ENCODE measurements around the gene PCK2.

The PCK2 gene

DNA sequence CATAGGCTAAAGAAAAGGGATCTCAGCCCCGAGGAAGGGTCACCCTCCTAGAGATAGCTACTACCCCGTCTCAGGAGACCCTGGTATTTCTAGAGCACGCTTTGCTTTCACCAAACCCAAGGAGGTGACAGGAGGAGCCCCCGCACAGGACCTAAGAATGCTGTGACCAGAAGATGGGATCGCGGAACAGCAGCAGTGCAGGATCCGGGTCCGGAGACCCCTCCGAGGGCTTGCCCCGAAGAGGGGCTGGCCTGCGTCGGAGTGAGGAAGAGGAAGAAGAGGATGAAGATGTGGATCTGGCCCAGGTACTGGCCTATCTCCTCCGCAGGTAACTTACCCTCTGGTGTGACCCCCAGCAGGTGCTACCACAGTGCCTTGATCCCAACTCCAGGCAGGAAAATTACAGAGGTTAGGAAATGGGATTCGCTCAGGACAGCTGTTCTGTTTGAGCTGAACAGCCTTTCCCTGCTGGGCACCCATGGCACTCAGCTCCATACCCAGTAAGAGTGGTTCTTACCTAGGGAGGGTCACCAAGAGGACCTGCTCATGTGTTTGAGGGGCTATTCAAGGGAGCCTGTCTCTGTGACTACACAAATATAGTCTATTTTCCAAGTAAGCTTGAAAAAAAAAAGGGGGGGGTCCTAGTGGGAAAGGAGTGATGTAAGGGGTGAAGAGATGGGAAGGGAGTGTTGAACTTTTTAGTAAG, 21.5 kb downstream of the PCK2 start:
- no peak for DNase-seq (ENCODE audit: low read depth in 2 of 2)

DNA sequence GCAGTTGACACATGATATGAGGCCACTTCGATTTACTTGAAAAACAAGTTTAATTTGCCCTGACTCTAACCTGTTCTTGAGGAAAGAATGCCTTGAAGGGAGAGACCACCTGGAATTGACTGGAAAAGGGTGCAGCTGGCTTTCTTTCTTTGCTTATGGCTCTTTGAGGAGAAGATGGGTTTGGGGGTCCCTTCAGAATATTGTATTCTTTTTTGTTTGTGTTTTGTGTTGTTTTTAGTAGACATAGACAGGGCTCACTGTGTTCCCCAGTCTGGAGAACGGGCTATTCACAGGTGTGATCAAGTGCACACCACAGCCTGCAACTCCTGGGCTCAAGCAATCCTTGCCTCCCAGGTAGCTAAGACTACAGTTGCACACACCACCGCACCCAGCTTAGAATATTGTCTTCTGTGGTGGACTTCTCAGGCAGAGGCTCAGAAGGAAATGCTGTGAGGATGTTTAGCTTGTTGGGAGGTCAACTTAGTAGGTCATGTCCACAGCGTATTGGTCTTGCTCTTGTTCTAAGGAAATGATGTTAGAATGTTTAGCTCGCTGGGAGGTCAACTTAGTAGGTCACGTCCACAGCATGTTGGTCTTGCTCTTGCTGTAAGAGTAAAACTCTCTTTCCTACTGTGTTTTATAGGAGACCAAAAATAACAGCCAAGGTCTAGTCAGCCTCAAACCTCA, 22.2 kb downstream of the PCK2 start:
- DNase-seq (ENCODE audit: low read depth in 2 of 2): no peak

DNA sequence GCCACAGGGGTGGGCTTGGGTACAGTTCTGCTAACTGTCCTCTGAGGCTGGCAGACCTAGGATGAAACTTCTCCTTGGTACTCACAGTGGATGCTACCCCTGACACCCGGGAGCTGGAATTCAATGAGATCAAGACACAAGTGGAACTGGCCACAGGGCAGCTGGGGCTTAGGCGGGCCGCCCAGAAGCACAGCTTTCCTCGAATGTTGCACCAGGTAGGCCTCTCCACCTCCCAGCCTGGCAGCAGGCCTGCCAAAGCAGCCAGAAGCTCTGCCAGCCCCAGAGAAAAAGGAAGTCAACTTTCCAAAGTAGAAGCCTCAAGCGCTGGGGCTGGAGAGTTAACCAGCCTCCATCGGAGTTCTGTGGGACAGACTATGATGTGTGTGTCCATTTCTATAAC, 23.1 kb downstream of the PCK2 start:
- no peak for DNase-seq (ENCODE audit: low read depth in 2 of 2)

DNA sequence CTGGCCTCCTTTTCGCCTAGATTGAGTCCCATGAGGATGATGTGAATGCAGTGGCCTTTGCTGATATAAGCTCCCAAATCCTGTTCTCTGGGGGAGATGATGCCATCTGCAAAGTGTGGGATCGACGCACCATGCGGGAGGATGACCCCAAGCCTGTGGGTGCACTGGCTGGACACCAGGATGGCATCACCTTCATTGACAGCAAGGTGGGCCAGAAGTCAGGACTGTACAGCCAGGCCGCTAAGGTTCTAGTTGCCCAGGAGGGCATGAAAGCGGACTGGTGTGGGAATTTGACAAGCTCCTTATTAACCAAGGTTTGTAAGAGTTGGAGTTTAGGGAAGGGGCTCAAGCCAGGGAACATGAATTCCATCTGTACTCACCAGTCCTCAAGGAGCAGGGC, 25.6 kb downstream of the PCK2 start:
- DNase-seq (ENCODE audit: low read depth in 2 of 2): no peak

DNA sequence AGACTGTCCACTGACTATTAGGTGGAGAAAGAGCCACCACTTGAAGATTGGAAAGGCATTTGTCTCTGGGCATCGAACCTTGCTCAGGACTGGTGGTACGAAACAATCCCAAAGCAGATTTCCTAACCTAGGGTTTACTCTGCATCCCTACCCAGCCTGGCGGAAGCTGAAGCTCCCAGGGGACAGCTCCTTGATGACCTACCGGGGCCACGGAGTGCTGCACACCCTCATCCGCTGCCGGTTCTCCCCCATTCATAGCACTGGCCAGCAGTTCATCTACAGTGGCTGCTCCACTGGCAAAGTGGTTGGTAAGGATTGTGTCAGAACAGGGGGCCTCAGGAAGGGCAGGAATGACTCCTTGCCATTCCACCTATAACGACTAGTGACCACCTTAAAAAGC, 27.1 kb downstream of the PCK2 start:
- no peak for DNase-seq (ENCODE audit: low read depth in 2 of 2)

DNA sequence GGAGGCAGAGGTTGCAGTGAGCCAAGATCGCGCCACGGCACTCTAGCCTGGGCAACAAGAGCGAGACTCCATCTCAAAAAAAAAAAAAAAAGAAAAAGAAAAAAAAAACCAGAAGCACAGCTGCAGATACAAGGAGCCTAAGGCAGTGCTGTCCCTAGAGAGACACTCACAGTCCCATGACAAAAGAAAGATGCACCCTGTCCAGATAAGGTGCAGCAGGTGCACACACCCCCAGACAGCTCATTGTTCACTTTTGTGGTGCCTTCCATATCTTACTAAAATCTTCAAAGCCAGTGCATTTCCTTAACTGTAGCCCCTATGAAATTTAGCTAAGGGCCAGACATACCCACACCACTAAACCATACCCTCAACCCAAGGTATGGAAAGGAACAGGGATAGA, 28.3 kb downstream of the PCK2 start:
- no peak for DNase-seq (ENCODE audit: low read depth in 2 of 2)

DNA sequence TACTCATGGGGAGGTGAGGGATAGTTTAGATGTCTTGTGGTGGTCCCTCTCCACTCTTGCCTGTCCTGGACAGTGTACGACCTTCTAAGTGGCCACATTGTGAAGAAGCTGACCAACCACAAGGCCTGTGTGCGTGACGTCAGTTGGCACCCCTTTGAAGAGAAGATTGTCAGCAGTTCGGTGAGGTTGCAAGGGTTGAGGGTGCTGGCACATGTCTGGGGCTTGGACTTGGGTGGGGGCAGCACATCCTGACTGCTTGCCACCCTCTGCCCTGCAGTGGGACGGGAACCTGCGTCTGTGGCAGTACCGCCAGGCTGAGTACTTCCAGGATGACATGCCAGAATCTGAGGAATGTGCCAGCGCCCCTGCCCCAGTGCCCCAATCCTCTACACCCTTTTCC, 28.8 kb downstream of the PCK2 start:
- DNase-seq (ENCODE audit: low read depth in 2 of 2): no peak

DNA sequence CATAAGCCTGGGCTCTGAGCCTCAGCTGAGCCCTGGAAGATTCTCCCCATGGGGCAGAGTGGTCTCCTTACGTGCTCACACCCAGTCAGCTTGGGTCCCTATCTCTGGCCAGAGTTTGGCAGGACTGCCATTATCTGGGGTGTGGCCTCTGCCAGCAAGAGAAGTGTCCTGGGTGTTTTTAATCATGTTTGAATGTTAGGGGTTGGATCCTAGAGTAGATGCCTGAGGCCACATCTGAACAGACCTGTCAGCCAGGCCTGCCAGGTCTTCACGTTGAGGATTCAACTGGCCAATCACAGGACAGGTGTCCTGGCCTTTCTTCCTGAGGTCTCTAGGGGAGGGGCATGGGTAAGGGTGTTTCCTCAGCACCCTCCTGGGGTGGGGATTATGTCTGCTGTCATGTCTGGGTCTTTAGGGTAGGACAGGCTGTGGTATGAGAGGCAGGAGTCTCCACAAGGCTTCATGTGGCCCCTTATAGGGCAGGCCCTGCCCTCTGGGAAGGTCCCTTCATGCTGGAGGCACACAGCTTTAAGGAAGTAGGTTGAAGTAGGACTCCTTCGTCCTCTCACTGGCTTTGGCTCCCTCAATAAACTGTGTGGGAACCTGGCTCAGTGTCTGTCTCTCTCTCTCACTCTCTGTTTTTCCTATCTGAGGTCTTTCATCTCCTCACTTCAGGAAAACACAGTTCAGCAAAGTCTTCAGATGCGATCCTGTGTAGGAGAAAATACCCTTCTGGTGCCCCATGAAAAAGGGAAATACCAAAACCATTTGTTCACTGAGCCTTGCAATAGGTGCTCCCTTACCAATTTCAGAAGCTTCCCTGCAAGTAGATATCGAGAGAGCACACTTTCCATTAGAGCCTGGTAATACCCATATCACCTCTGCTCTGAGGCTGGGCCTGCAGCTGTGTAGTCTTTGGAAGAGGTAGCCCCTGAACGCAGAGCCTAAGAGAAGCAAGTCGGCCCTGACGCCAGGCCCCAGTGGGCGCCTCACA, 29.6 kb downstream of the PCK2 start:
- no peak for DNase-seq (ENCODE audit: low read depth in 2 of 2)

DNA sequence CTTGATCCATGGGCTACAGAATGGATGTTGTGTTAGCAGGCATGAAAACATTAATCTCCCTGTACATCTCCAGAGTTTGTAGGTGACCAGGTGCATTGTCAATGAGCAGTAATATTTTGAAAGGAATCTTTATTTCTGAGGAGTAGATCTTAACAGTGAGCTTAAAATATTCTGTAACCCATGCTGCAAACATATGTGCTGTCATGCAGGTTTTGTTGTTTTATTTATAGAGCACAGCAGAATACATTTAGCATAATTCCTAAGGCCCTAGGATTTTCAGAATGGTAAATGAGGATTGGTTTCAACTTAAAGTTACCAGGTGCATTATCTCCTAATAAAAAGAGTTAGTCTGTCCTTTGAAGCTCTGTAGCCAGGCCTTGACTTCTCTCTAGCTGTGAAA, 32.8 kb downstream of the PCK2 start:
- DNase-seq (ENCODE audit: low read depth in 2 of 2): no peak

DNA sequence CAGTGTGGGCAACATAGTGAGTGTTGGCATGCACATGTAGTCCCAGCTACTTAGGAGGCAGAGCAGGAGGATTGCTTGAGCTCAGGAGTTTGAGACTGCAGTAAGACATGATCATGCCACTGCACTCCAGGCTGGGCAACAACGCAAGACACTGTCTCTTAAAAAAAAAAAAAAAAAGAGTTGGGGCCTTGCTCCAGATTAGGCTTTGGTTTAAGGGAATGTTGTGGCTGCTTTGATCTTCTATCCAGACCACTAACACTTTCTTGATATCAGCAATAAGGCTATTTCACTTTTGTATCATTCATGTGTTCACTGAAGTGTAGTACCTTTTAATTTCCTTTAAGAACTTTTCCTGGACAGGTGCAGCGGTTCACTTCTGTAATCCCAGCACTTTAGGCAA, 33.6 kb downstream of the PCK2 start:
- no peak for DNase-seq (ENCODE audit: low read depth in 2 of 2)

DNA sequence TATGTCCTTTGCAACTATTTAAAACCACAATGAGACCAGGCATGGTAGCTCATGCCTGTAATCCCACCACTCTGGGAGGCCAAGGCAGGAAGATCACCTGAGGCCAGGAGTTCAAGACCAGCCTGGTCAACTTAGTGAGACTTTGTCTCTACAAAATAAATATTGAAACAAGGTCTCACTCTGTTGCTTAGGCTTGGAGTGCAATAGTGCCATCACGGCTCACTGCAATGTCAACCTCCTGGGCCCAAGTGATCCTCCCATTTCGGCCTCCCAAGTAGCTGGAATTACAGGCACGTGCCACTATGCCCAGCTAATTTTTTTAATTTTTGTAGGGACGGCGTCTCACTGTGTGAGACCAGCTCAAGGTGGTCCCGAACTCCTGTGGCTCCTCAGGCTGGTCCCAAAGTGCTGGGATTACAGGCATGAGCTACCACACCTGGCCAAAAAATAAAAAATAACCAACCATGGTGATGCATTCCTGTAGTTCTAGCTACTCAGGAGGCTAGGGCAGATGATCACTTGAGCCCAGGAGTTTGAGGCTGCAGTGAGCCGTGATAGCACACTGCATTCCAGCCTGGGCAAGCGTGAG, 35.4 kb downstream of the PCK2 start:
- no peak for DNase-seq (ENCODE audit: low read depth in 2 of 2)

DNA sequence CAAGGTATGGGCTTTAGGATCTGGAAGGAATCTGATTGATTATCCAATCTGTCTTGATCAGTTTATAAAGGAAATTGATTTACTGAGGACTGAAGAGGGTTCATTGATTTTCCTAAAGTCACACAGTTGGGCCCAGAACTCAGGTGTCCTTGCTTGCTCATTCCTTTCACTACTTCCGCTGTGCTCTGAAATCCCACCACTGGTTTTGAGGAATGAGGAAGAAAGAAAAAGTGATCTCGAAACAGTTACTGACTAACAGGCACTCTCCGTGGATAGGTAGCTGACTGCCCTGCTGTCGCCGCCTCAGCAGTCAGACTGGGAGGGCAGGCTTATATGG, 36.2 kb downstream of the PCK2 start, which contains the start of gene FITM1:
TSS of gene FITM1 (plus strand) at position 280 of the 337 bp plus-strand sequence. CDS start 905 bp downstream, outside the sequence.
- DNase-seq (ENCODE audit: low read depth in 2 of 2): no peak

DNA sequence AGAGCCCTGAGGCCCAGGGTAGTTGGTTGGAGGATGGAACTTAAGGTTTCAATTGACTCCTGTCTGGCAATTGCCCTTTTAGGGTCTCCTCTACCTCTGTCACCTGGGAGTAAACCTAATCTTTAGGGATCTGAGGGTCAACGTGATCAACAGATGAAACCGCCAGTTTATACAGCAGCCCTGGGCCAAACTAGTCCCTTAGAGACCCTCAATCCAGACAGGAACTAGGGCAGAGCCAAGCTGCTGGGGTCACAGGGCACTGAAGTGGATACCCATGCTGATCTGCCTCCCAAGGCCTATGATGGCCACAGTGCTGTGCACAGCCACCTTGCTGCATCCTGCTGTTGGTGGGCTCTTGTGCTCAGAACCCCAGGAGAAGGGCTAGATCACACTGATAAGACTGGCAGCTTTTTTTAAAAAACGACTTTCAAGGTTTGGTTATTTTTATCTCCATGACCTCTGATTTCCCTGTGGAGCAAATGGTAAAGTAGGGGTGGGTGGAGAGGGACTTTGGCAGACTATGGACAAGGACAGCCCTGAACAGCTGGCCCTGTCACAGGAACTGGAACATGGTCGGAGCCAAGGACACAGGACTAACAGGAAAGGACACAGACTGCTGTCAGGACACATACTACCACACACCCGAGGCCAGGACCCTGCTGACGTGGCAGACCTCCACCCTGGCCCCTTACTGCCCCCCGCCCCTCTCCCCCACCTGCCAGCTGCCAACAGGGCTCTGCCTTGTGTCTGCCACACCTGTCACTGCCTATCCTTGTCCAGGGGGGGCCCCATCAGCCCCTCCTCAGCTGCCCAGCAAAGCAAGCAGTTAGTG, 36.8 kb downstream of the PCK2 start:
- no peak for DNase-seq (ENCODE audit: low read depth in 2 of 2)

DNA sequence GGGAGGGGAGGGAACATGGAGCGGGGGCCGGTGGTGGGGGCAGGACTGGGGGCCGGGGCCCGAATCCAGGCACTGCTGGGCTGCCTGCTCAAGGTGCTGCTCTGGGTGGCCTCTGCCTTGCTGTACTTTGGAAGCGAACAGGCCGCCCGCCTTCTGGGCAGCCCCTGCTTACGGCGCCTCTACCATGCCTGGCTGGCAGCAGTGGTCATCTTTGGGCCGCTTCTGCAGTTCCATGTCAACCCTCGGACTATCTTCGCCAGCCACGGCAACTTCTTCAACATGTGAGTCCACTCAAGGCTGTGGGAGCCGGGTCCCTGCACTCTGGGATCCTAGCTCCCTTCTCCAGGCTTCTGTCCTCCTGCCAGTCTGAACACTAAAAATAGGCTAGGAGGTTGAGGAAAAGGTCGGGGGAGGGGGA, 37.4 kb downstream of the PCK2 start:
- DNase-seq (ENCODE audit: low read depth in 2 of 2): no peak

DNA sequence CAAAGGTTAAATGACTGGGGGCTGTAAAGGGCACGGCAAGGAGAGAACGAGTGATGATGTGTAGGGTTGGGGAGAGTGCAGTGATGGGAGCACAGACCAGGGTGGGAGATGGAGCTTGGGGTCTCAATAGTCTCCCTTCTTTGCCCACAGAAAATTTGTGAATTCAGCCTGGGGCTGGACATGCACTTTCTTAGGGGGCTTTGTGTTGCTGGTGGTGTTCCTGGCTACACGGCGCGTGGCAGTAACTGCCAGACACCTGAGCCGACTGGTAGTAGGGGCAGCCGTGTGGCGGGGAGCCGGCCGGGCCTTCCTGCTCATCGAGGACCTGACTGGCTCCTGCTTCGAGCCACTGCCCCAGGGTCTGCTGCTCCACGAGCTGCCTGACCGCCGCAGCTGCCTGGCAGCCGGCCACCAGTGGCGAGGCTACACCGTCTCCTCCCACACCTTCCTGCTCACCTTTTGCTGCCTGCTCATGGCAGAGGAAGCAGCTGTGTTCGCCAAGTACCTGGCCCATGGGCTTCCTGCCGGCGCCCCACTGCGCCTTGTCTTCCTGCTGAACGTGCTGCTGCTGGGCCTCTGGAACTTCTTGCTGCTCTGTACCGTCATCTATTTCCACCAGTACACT, 38.1 kb downstream of the PCK2 start:
- no peak for DNase-seq (ENCODE audit: low read depth in 2 of 2)

DNA sequence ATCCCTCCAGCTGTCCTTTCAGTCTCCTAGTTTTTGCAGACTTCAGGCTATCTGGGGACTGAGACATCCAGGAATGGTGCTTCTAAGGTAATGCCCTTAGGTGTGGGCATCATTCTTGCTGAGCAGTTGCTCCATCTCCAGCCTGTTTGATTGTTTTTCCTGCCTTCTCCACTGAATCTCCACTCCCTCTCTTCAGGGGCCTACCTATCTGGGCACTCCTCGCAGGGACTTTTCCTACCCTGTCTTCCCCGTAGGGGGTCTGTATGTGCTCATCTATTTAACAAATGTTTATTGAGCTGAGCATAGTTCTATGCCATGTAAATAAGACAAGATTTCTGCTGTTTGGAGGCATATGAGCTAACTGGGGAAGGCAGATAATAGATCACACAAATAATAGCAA, 38.9 kb downstream of the PCK2 start:
- no peak for DNase-seq (ENCODE audit: low read depth in 2 of 2)

DNA sequence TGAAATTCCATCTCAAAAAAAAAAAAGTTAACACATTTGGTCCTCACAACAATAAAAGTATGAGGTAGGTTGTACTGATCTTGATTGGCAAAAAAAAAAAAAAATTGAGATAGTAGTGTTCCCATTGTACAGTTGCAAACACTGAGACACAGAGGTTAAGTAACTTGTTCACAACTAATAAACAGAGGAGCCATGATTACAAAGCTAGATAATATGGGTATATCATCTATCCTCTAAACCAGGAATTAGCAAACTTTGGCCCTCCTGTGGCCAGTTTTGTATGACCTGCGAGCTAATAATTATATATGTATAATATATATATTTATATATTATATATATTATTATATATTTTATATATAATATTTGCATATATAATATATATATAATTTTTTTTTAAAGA, 39.6 kb downstream of the PCK2 start:
- no peak for DNase-seq (ENCODE audit: low read depth in 2 of 2)

DNA sequence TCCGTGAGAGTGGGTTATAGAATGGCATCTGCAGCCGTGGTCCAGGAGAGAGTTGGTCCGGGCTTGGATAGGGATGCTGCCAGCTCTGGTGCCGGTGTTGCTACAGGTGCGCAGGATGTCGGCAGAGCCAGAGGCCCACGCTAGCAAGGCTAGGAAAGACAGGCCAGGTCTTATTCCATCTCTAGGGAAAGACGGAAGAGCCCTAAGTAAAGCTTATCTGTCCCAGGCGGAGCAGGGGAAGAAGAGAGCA, 41.4 kb downstream of the PCK2 start:
- no peak for DNase-seq (ENCODE audit: low read depth in 2 of 2)

DNA sequence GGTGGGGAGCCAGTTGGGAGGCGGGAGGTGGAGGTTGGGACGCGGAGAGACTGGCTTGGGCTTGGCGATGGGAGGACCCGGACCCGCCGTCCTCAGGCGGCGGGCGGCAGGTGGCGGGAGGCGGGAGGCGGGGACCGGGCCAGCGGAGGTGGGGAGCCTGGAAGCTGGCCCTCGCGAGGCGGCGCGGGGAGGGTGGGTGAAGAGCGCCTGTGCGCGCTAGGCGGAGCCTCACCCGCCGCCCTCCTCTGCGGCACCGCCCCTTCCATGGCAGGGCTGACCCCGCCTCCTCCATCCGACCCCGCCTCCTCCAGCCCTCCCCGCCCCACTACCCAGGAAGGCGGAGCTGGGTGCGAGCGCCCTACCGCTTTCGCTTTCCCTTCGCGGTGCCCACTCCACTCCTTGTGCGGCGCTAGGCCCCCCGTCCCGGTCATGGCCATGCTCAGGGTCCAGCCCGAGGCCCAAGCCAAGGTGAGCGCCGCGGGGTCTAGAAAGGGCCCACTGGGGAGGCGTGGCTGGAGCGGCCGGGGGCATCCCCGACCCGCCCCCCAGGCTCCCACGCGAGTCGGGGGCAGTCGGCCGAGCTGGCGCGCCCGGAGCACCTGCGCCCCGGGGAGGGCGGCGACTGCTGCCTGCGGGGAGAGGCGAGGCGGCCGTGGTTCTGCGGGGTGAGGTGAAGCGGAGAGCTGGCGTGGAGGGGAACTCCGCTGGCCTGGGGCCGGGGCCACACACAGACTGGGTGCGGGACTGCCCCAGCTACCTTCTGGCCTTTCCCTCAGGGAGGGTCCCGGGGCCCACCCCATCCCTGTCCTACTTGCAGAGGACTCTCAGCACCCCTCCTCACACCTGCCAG, 41.9 kb downstream of the PCK2 start, which contains the start of gene PSME1:
TSS of gene PSME1 (plus strand) at position 361 of the 850 bp plus-strand sequence. CDS start at position 430, 69 bp downstream.
- DNase-seq (ENCODE audit: low read depth in 2 of 2): peak; percentile 90 to 95

Data from stimulated activated CD4-positive, alpha-beta T cell treated with anti-CD3 and anti-CD28 coated beads, Interleukin-4, amount 100 ng/mL, for 48 hours (primary cell).